Daoy (cell line): ENCODE measurements around the gene SPAG17. TPM values are rescaled to one million over a fixed set of nuclear protein-coding genes. Genes with fewer than 3 reads are reported as not detected.
"Not testable (repeated sequence)": the region's sequence is repeated elsewhere in the genome, so short reads cannot be mapped to it uniquely, and the experiment has no call there.

ENCODE experiments used
- DNase-seq: peaks from one replicate; pipeline ENCODE4 v3.0.0-alpha.2; 2015; ENCODE audit warnings: low read depth
- total RNA-seq: library from RNA; depleted of rRNA; stranded (reverse); fragments of >200 nt; shearing (Covaris generic); gene quantifications from 2 replicates; pipeline ENCODE4 v1.2.3, GENCODE V29; 2014

The SPAG17 gene
- total RNA-seq, 1 experiment from 2014 or later: not detected

DNA sequence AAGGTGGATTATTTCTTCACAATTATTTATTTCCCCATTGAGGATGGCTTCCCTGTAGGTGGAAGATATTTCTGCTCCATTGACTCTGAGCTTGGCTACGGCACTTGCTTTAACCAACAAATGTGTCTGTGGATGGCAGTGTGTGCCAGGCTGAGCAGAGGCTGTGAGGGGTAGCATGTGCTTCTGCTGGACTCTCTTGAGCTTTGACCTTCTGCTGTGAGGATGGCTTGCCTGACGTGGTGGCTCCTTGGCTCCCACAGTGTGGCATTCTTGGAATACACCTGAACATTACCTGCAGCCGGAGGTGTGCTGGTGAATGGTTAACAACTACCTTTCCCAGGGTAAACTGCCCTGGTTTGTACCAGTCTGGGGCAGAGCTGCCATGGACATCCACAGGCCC is 208.6 kb downstream of the SPAG17 start:
- DNase-seq: no peak

DNA sequence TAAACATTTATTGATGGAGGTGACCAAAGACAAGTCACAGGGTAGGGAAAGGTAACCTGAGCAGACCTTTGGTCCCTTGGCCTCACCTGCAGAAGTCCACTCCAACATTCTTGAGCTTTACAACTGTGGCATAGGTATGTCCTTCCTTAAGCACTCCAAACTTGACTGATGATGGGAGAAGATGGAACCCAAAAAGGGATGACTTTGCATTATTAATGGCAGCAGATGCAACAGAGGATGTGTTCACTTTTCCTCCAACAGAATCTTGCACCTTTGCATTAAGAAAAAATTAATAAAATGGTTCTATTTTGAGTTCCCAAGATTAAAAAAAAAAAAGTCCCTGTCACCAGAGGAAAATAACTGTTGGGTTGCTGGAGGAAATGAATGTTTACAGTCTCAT is 213.3 kb downstream of the SPAG17 start:
- no peak for DNase-seq

- no peak for DNase-seq
Observed at GRCh38 chr1:117970252-117970651, 214.8 kb downstream of the SPAG17 start.

GRCh38 chr1:117967881-117968280 is 217.1 kb downstream of the SPAG17 start:
- peak; percentile 19 for DNase-seq

DNA sequence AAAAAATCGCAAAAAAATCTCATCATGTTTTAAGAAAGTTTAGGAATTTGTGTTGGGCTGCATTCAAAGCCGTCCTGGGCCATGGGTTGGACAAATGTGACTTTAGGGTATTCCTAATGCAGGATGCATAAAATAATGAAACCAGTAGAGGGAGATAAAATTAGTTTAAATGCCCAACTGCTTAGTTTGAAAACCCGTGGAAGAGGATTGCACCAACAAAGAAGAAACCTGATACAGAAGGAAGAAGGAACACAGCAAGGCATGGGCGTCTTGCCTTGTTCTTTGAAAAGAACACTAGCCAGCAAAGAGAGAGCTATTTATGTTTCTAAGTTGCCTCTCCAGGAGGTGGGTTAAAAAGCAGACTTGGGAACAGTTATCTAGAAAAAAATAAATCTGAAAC is 217.6 kb downstream of the SPAG17 start:
- peak; percentile 6 for DNase-seq

- no peak for DNase-seq
Observed at GRCh38 chr1:117964290-117965038, 220.6 kb downstream of the SPAG17 start.

- DNase-seq: peak; percentile 29
Observed at GRCh38 chr1:117959364-117959763, 225.7 kb downstream of the SPAG17 start.

DNA sequence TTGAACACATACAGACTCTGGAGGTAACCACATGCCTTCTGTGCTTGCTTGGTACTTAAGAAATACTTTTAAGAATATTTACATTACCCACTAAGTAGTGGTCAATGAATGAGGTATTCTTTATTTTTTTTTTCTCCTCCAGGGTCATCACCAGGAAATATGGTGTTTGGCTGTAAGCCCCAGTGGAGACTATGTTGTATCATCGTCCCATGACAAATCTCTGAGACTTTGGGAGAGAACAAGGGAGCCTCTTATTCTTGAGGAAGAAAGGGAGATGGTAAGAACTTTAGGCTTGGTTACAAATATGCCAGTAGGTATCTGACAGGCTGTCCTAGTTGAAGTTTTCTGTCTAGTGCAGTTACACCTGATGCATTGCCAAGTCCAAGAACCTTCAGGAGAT is 232.6 kb downstream of the SPAG17 start:
- DNase-seq: no peak

DNA sequence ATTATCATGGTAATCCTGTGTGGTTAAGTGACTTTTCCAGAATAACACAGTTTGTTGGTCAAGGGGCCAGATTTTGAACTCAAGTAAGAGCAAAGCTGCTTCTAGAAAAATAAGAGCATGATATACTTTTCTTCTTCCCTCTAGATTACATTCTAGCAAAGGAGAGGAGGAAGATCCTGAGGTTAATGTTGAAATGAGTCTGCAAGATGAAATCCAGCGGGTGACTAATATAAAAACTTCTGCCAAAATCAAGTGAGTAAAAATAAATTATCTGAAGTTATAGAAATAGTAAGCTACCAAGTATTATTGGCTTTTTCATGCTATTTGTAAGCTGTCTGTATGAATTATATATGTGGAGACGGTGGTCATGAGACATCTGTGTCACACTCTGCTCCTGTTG is 242.7 kb downstream of the SPAG17 start:
- DNase-seq: no peak

DNA sequence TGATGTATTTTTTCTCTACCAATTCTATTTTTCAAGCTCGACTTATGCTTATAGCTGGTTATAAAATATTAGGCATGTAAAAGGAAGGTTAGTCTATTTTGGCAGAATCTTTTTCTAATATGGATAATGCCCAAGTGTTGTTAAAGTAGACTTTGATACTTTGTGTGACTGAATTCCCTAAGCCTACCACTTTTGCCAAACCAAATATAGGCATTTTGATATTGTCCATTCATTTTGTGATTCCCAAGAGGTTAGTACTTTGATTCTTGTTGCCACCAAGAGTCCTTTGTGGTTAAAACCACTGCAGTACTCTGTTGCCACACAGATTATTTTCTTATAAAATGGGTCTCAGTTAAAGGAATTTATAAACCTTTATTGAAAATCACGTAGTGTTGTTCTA is 251.3 kb downstream of the SPAG17 start:
- DNase-seq: no peak

GRCh38 chr1:117932576-117932975 is 252.5 kb downstream of the SPAG17 start:
- DNase-seq: no peak

GRCh38 chr1:117930484-117930883 is 254.5 kb downstream of the SPAG17 start:
- peak; percentile 5 for DNase-seq

DNA sequence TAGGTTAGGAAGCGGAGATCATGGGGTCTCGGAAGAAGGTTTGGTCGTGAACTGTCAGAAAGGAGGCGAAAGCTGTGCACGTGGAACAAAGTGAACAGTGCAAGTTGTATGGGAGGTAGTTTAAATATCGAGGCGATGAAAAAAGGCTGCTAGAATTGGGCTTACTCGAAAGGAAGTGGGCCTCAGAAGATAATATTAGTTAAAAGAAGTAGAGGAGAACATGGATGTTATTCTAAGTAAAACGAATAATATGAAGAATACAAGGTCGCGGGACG is 254.9 kb downstream of the SPAG17 start:
- DNase-seq: no peak

GRCh38 chr1:117929343-117930172 is 255.5 kb downstream of the SPAG17 start, which contains the start of the genes GDAP2 and WDR3:
Gene GDAP2 (minus strand): TSS chr1:117929621. CDS start chr1:117920357, 9,264 bp downstream.
Gene WDR3 (plus strand): TSS chr1:117929739. CDS start chr1:117933320, 3,581 bp downstream.
- peak; percentile 99 for DNase-seq

DNA sequence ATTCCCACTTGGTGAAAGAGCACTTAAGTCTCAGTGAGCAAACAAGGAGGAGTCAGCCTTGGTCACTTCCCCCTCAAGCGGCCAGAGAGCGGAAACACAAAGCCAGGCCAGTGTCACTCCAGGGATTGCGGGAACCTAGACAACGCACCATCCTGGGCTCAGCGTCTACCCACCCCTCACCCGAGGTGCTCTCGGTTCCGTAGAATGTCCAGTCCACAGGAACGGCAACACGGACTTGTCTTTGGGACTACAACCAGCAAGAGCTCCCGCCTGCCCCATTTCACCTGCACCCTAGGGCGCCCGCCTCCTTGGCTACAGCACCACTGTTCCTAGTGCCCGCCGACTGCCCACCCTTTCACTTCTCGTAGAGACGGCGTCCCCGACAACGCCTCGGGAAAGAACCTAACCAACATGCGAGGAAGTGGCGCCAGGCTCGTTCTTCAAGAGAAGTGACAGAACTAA is 256.1 kb downstream of the SPAG17 start:
- peak; percentile 77 for DNase-seq

DNA sequence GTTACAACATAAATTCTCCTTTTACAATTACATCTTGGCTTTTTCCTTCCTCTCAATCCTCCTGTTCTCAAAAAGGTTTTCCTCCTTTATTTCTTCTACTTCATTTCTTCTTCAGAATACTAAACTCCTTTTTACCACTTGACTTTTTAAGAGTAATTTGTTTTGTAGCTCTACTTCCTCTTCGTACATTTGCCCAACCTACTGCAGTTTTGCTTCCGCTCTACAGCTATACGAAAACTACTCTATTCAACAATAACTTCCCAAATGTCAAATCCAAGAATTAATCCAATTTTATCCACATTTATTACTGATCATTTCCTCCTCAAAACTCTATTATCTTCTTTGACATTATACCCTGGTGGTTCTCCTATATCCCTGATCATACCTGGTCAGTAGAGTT is 259.0 kb downstream of the SPAG17 start:
- DNase-seq: no peak

DNA sequence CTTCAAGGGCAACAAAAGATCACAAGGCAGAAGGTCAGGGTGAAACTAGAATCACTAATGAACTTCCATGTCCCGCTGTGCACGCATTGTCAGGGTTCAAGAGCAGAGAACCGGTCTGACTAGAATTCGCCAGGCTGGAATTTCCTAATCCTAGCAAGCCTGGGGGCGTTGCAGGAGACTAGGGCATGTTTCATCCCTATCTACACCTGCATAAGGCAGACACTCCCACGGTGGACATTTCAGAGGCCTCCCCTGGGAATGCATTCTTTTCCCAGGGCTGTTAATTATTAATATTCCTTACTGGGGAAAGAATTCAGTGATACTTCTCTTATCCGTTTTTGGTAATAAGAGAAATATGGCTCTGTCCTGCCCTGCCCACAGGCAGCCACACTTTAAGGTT is 262.3 kb downstream of the SPAG17 start:
- DNase-seq: not testable (repeated sequence)

- DNase-seq: no peak
Observed at GRCh38 chr1:117921991-117922390, 263.0 kb downstream of the SPAG17 start.

DNA sequence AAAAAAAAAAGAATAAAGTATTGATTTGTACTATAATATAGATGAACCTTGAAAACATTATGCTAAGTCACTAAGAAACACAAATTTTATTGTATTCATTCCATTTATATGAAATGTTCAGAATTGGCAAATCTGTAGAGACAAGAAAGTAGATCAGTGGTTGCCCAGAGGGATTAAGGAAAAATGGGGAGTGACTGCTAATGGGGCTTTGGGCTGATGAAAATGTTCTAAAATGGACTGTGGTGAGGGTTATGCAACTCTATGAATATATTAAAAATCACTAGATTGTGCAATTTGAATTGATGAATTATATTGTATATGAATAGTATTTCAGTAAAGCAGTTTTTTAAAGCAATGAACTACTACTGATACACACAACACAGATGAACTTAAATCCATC is 265.7 kb downstream of the SPAG17 start:
- DNase-seq: no peak

DNA sequence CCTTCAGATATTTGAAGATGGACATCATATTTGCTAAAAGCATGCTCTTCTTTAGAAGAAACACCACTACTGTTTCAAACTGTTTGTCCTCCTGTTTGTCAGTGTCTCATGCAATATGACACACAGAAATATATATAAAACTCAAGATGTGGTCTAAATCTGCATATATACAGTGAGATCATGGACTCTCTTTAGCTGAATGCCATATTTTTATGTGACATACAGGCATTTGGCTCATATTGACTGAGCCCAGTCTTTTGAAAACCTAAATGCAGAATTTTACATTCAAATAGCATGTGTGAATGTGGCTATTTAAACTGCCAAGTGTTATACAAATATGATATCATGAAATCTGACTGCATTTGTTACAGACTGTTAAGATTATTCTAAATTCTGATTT is 274.0 kb downstream of the SPAG17 start:
- DNase-seq: no peak

GRCh38 chr1:117905019-117905418 is 280.0 kb downstream of the SPAG17 start:
- no peak for DNase-seq

DNA sequence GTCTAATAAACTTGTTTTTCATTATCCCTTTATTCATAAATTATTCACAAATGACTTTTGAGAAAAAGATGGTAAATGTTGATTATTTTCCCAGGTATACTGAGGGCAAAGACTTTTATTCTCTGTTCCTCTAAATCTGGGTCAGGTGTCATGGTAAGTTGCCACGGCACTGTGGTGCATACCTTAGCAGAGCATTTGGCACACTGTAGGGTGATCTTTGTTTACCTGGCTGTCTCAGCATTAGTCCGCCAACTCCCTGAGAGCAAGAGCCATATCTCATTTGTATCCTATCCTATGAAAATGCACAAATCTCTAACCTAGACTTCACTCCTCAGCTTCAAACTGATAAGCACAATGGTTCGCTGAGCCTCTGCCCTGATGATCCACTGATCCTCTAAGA is 280.5 kb downstream of the SPAG17 start:
- no peak for DNase-seq
